ENCODE data around the gene CSPG5.

The CSPG5 gene

GRCh38 chr3:47583320-47584075, 4.8 kb upstream of the CSPG5 start:
- no peak for DNase-seq

- no peak for DNase-seq
Observed at GRCh38 chr3:47581835-47582234, 3.2 kb upstream of the CSPG5 start.

GRCh38 chr3:47581422-47581821, 2.8 kb upstream of the CSPG5 start:
- no peak for DNase-seq

GRCh38 chr3:47580481-47580880, 1.8 kb upstream of the CSPG5 start:
- no peak for DNase-seq

- no peak for DNase-seq
Observed at GRCh38 chr3:47579875-47580274, 1.2 kb upstream of the CSPG5 start.

GRCh38 chr3:47578119-47578632, 489 bp downstream of the CSPG5 start:
- DNase-seq, result no peak

- DNase-seq, result no peak
Observed at GRCh38 chr3:47577583-47578118, 1.0 kb downstream of the CSPG5 start.

- no peak for DNase-seq
Observed at GRCh38 chr3:47573190-47574172, 5.2 kb downstream of the CSPG5 start.

GRCh38 chr3:47571391-47572175, 7.1 kb downstream of the CSPG5 start:
- DNase-seq, result no peak

- DNase-seq, result no peak
Observed at GRCh38 chr3:47568901-47569300, 9.8 kb downstream of the CSPG5 start.

GRCh38 chr3:47567149-47567548, 11.5 kb downstream of the CSPG5 start:
- no peak for DNase-seq

- DNase-seq, result no peak
Observed at GRCh38 chr3:47566667-47567066, 12.0 kb downstream of the CSPG5 start.

GRCh38 chr3:47565734-47566550, 12.7 kb downstream of the CSPG5 start:
- no peak for DNase-seq

- DNase-seq, result no peak
Observed at GRCh38 chr3:47556351-47556750, 22.3 kb downstream of the CSPG5 start.

GRCh38 chr3:47554335-47554734, 24.3 kb downstream of the CSPG5 start:
- no peak for DNase-seq

GRCh38 chr3:47553407-47553806, 25.3 kb downstream of the CSPG5 start:
- DNase-seq, result no peak

GRCh38 chr3:47542471-47543173, 36.0 kb downstream of the CSPG5 start:
- no peak for DNase-seq

GRCh38 chr3:47541583-47542108, 37.0 kb downstream of the CSPG5 start:
- DNase-seq, result no peak

GRCh38 chr3:47540281-47540680, 38.4 kb downstream of the CSPG5 start:
- DNase-seq, result no peak

GRCh38 chr3:47536967-47537366, 41.7 kb downstream of the CSPG5 start:
- DNase-seq, result no peak

All from NCI-H2171 (cell line).